ENCODE data around the gene MAP3K1.

GRCh38 chr5:56824019-56824418 lies 8.7 kb downstream of the MAP3K1 start:
- TF ChIP-seq POLR2AphosphoS5 (IDR thresholded peaks at IDR 0.05) (no peak), CTCF (IDR thresholded peaks at IDR 0.05) (no peak)
